Measurements from ENCODE around the gene ACTR1A. TPM values are rescaled to one million over a fixed set of nuclear protein-coding genes. Genes with fewer than 3 reads are reported as not detected.
A peak's percentile ranks its signal among the peaks of the same experiment; 100 is the strongest.

Gene ACTR1A
- total and polyA plus RNA-seq, 4 experiments from 2014 or later = 54.9 to 72.3 (median 65.0) TPM

GRCh38 chr10:102437515-102437914 lies 65.0 kb downstream of the ACTR1A start:
- H3K9me3 ChIP-seq (ENCODE audit: control insufficient read depth in 1 of 2, low read length in 2 of 2) = no peaks in the 10 kb centered on the region
- H3K9me3 Mint-ChIP-seq = peaks cover 0 to 4% (median 0%) of the 10 kb centered on the region in 8 donors
- H3K27me3 Mint-ChIP-seq = no peaks in the 10 kb centered on the region
- peaks cover 52% of the 10 kb centered on the region for H3K4me1 ChIP-seq (ENCODE audit: insufficient read depth, low read length)
- ChIA-PET CTCF (ENCODE audit: partially characterized antibody) (interaction anchor here (1.2 kb wide), 1 partner anchor 11 kb away, joined by 3 read pairs; no protein-coding TSS in a partner anchor), POLR2A (ENCODE audit: partially characterized antibody) (interaction anchor here (9.9 kb wide), 1 partner anchor 11 kb away, joined by 186 read pairs; the partner anchor contains the start of gene C10orf95)
- H3K36me3 Mint-ChIP-seq = peaks cover 0 to 6% of the 10 kb centered on the region in 2 donors
- H3K27me3 ChIP-seq (ENCODE audit: insufficient read depth, low read length) = no peaks in the 10 kb centered on the region
- intact Hi-C loops (cut with micrococcal nuclease) = no loop called here
- no peak for DNase-seq
- no peak overlapping the region for H3K27ac ChIP-seq (ENCODE audit: low read depth, low read length)
- peaks cover 26 to 58% (median 39%) of the 10 kb centered on the region in 4 donors for H3K4me1 Mint-ChIP-seq
- H3K27ac Mint-ChIP-seq = peak overlapping the region in 6 of 7 donors; percentile 56 to 98 (median 72)
- H3K4me3 Mint-ChIP-seq = peak overlapping the region; percentile 5 to 82 (median 68)
- H3K4me3 ChIP-seq (ENCODE audit: low read length in 2 of 2) = no peak overlapping the region
- no peaks in the 10 kb centered on the region for H3K36me3 ChIP-seq (ENCODE audit: insufficient read depth, low read length)

GRCh38 chr10:102436312-102436711 lies 66.2 kb downstream of the ACTR1A start:
- no peak for DNase-seq
- CTCF ChIA-PET (ENCODE audit: partially characterized antibody) = interaction anchor here (0.8 to 5.9 kb wide), 5 partner anchors 12 to 43 kb away, joined by 3 to 42 read pairs (median 9); partner anchors contain the start of genes C10orf95 and FBXL15
- Histone ChIP-seq H3K27ac (ENCODE audit: low read depth, low read length) (peak overlapping the region; percentile 79), H3K4me3 (ENCODE audit: low read length in 2 of 2) (peak overlapping the region; percentile 42 to 54), H3K9me3 (ENCODE audit: control insufficient read depth in 1 of 2, low read length in 2 of 2) (no peaks in the 10 kb centered on the region), H3K4me1 (ENCODE audit: insufficient read depth, low read length) (peaks cover 62% of the 10 kb centered on the region), H3K27me3 (ENCODE audit: insufficient read depth, low read length) (no peaks in the 10 kb centered on the region), H3K36me3 (ENCODE audit: insufficient read depth, low read length) (no peaks in the 10 kb centered on the region)
- POLR2A ChIA-PET (ENCODE audit: partially characterized antibody) = interaction anchor here (0.8 to 9.9 kb wide), 8 partner anchors 12 to 208 kb away, joined by 3 to 198 read pairs (median 4); partner anchors contain the start of genes ACTR1A, C10orf95, FBXL15 and NFKB2
- Mint-ChIP-seq H3K4me1 (peaks cover 30 to 65% (median 47%) of the 10 kb centered on the region in 4 donors), H3K9me3 (peaks cover 0 to 2% (median 0%) of the 10 kb centered on the region in 8 donors), H3K4me3 (peak overlapping the region; percentile 82 to 94 (median 87)), H3K27me3 (no peaks in the 10 kb centered on the region), H3K27ac (peak overlapping the region in 6 of 7 donors; percentile 37 to 98 (median 89)), H3K36me3 (peaks cover 0 to 13% of the 10 kb centered on the region in 2 donors)
- intact Hi-C loops (cut with micrococcal nuclease) = loop anchor here (1.0 kb wide), 1 partner anchor 13 kb away; no protein-coding TSS in a partner anchor

GRCh38 chr10:102435529-102436233 lies 66.8 kb downstream of the ACTR1A start:
- H3K4me1 ChIP-seq (ENCODE audit: insufficient read depth, low read length) = peaks cover 62% of the 10 kb centered on the region
- peak in 3 of 5 donors; percentile 15 to 54 (median 26) for DNase-seq

GRCh38 chr10:102435133-102435497 lies 67.4 kb downstream of the ACTR1A start:
- DNase-seq = no peak
- peaks cover 0 to 2% (median 0%) of the 10 kb centered on the region in 8 donors for H3K9me3 Mint-ChIP-seq
- no peaks in the 10 kb centered on the region for H3K27me3 Mint-ChIP-seq
- peak overlapping the region in 1 of 2 donors; percentile 54 for H3K4me3 ChIP-seq (ENCODE audit: low read length in 2 of 2)
- CTCF ChIA-PET (ENCODE audit: partially characterized antibody) = interaction anchor here (1.1 to 5.9 kb wide), 5 partner anchors 13 to 44 kb away, joined by 3 to 42 read pairs (median 9); partner anchors contain the start of genes C10orf95 and FBXL15
- H3K4me3 Mint-ChIP-seq = peak overlapping the region; percentile 82 to 94 (median 87)
- H3K27ac ChIP-seq (ENCODE audit: low read depth, low read length) = peak overlapping the region; percentile 79
- H3K27ac Mint-ChIP-seq = peak overlapping the region; percentile 87 to 98 (median 95)
- H3K4me1 Mint-ChIP-seq = peaks cover 30 to 65% (median 47%) of the 10 kb centered on the region in 4 donors
- no peaks in the 10 kb centered on the region for H3K36me3 ChIP-seq (ENCODE audit: insufficient read depth, low read length)
- H3K27me3 ChIP-seq (ENCODE audit: insufficient read depth, low read length) = no peaks in the 10 kb centered on the region
- H3K4me1 ChIP-seq (ENCODE audit: insufficient read depth, low read length) = peaks cover 62% of the 10 kb centered on the region
- no peaks in the 10 kb centered on the region for H3K9me3 ChIP-seq (ENCODE audit: control insufficient read depth in 1 of 2, low read length in 2 of 2)
- POLR2A ChIA-PET (ENCODE audit: partially characterized antibody) = interaction anchor here (1.0 to 9.9 kb wide), 6 partner anchors 12 to 68 kb away, joined by 4 to 198 read pairs (median 12); partner anchors contain the start of genes ACTR1A, C10orf95, FBXL15 and NFKB2
- peaks cover 0 to 13% of the 10 kb centered on the region in 2 donors for H3K36me3 Mint-ChIP-seq
- intact Hi-C loops (cut with micrococcal nuclease) = no loop called here

More at GRCh38 chr10:102435529-102436233, 66.8 kb downstream of the ACTR1A start:
- ChIA-PET POLR2A (ENCODE audit: partially characterized antibody) (interaction anchor here (0.8 to 9.9 kb wide), 10 partner anchors 12 to 209 kb away, joined by 3 to 198 read pairs (median 4); partner anchors contain the start of genes ACTR1A, C10orf95, FBXL15 and NFKB2), CTCF (ENCODE audit: partially characterized antibody) (interaction anchor here (0.8 to 5.9 kb wide), 6 partner anchors 13 to 43 kb away, joined by 3 to 42 read pairs (median 6); partner anchors contain the start of genes C10orf95 and FBXL15)
- no peaks in the 10 kb centered on the region for H3K36me3 ChIP-seq (ENCODE audit: insufficient read depth, low read length)
- peak overlapping the region; percentile 42 to 54 for H3K4me3 ChIP-seq (ENCODE audit: low read length in 2 of 2)
- intact Hi-C loops (cut with micrococcal nuclease) = loop anchor here (1.0 kb wide), 1 partner anchor 14 kb away; no protein-coding TSS in a partner anchor
- Mint-ChIP-seq H3K36me3 (peaks cover 0 to 13% of the 10 kb centered on the region in 2 donors), H3K4me1 (peaks cover 30 to 65% (median 47%) of the 10 kb centered on the region in 4 donors), H3K4me3 (peak overlapping the region; percentile 82 to 94 (median 87)), H3K27ac (peak overlapping the region; percentile 87 to 98 (median 95)), H3K27me3 (no peaks in the 10 kb centered on the region), H3K9me3 (peaks cover 0 to 2% (median 0%) of the 10 kb centered on the region in 8 donors)
- H3K9me3 ChIP-seq (ENCODE audit: control insufficient read depth in 1 of 2, low read length in 2 of 2) = no peaks in the 10 kb centered on the region
- peak overlapping the region; percentile 79 for H3K27ac ChIP-seq (ENCODE audit: low read depth, low read length)
- no peaks in the 10 kb centered on the region for H3K27me3 ChIP-seq (ENCODE audit: insufficient read depth, low read length)

GRCh38 chr10:102434394-102435132 lies 67.9 kb downstream of the ACTR1A start:
- peaks cover 62% of the 10 kb centered on the region for H3K4me1 ChIP-seq (ENCODE audit: insufficient read depth, low read length)
- intact Hi-C loops (cut with micrococcal nuclease) = loop anchor here (5.0 kb wide), 1 partner anchor 308 kb away; the partner anchor contains the start of gene WBP1L
- Mint-ChIP-seq H3K27me3 (no peaks in the 10 kb centered on the region), H3K36me3 (peaks cover 0 to 13% of the 10 kb centered on the region in 2 donors), H3K4me3 (peak overlapping the region; percentile 58 to 94 (median 87)), H3K27ac (peak overlapping the region; percentile 87 to 98 (median 95)), H3K9me3 (peaks cover 0 to 2% (median 0%) of the 10 kb centered on the region in 8 donors), H3K4me1 (peaks cover 30 to 65% (median 47%) of the 10 kb centered on the region in 4 donors)
- peak overlapping the region; percentile 79 for H3K27ac ChIP-seq (ENCODE audit: low read depth, low read length)
- CTCF ChIA-PET (ENCODE audit: partially characterized antibody) = interaction anchor here (1.3 to 5.9 kb wide), 6 partner anchors 12 to 44 kb away, joined by 4 to 42 read pairs (median 12); partner anchors contain the start of genes C10orf95 and FBXL15
- no peaks in the 10 kb centered on the region for H3K27me3 ChIP-seq (ENCODE audit: insufficient read depth, low read length)
- peak overlapping the region in 1 of 2 donors; percentile 54 for H3K4me3 ChIP-seq (ENCODE audit: low read length in 2 of 2)
- POLR2A ChIA-PET (ENCODE audit: partially characterized antibody) = interaction anchor here (1.0 to 9.9 kb wide), 6 partner anchors 11 to 40 kb away, joined by 4 to 198 read pairs (median 23); partner anchors contain the start of genes C10orf95, FBXL15 and NFKB2
- no peaks in the 10 kb centered on the region for H3K9me3 ChIP-seq (ENCODE audit: control insufficient read depth in 1 of 2, low read length in 2 of 2)
- no peak for DNase-seq
- no peaks in the 10 kb centered on the region for H3K36me3 ChIP-seq (ENCODE audit: insufficient read depth, low read length)

- H3K4me1 ChIP-seq (ENCODE audit: insufficient read depth, low read length) = peaks cover 62% of the 10 kb centered on the region
- Mint-ChIP-seq H3K36me3 (peaks cover 0 to 13% of the 10 kb centered on the region in 2 donors), H3K4me3 (peak overlapping the region; percentile 90 to 95 (median 94)), H3K4me1 (peaks cover 30 to 65% (median 47%) of the 10 kb centered on the region in 4 donors), H3K27ac (peak overlapping the region; percentile 76 to 98 (median 97)), H3K27me3 (no peaks in the 10 kb centered on the region), H3K9me3 (peaks cover 0 to 2% (median 0%) of the 10 kb centered on the region in 8 donors)
- CTCF ChIA-PET (ENCODE audit: partially characterized antibody) = interaction anchor here (1.1 to 5.9 kb wide), 6 partner anchors 11 to 302 kb away, joined by 3 to 42 read pairs (median 11); partner anchors contain the start of genes C10orf95, FBXL15 and PPRC1
- POLR2A ChIA-PET (ENCODE audit: partially characterized antibody) = interaction anchor here (0.6 to 9.9 kb wide), 6 partner anchors 10 to 211 kb away, joined by 3 to 198 read pairs (median 18); partner anchors contain the start of genes C10orf95, FBXL15 and TRIM8
- no peaks in the 10 kb centered on the region for H3K9me3 ChIP-seq (ENCODE audit: control insufficient read depth in 1 of 2, low read length in 2 of 2)
- no peaks in the 10 kb centered on the region for H3K36me3 ChIP-seq (ENCODE audit: insufficient read depth, low read length)
- intact Hi-C loops (cut with micrococcal nuclease) = loop anchor here (5.0 kb wide), 1 partner anchor 309 kb away; the partner anchor contains the start of gene WBP1L
- H3K27ac ChIP-seq (ENCODE audit: low read depth, low read length) = peak overlapping the region; percentile 79
- H3K27me3 ChIP-seq (ENCODE audit: insufficient read depth, low read length) = no peaks in the 10 kb centered on the region
- no peak for DNase-seq
- H3K4me3 ChIP-seq (ENCODE audit: low read length in 2 of 2) = no peak overlapping the region
Measured at GRCh38 chr10:102433619-102434046, 68.9 kb downstream of the ACTR1A start.
